NOMO-1 treated with dmso at 0.1 percent for 144 hours (cell line): ENCODE results near the gene SLC39A3.

Experiments used
- DNase-seq: peaks from one replicate; lab custom pipeline; 2025; ENCODE audit not compliant: unreplicated experiment; lab: John Stamatoyannopoulos, UW

The SLC39A3 gene, protein sequence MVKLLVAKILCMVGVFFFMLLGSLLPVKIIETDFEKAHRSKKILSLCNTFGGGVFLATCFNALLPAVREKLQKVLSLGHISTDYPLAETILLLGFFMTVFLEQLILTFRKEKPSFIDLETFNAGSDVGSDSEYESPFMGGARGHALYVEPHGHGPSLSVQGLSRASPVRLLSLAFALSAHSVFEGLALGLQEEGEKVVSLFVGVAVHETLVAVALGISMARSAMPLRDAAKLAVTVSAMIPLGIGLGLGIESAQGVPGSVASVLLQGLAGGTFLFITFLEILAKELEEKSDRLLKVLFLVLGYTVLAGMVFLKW

DNA sequence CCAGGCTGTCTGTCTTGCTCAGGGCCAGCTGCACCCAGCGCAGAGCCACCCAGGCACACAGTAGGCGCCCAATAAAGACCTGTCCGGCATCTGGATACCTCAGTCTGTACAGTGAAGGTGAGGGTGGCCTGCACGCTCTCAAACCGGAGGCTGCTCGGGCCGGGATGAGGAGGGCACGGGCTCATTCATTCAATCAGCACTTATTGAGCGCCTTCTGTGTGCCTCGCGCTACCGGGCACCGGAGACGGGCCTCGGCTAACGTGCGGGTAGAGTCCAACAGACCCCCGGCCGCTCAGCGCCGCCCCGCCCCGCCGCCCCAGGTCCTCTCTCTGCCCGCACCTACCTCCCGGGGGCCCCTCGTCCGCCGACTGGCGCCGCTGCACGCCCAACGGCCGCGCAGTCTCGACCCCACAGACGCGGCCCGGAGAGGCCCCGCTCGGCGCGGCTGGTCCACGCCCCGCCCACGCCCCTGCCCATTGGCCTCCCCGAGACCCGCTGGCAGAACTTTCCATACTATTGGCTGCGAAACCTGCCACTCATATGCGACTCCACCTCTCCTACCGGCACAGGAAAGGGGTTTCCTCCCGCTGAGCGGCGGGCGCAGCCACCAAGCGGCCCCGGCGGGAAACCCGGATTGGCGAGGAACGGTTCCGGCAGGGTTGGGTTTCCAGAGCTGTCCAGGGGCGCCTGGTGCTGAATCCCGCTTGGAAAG, at the start of gene SLC39A3:
SLC39A3 (minus strand) TSS at position 416 of the 712 bp plus-strand sequence. CDS start 2,760 bp downstream, outside the sequence.
- peak; percentile 94 for DNase-seq

DNA sequence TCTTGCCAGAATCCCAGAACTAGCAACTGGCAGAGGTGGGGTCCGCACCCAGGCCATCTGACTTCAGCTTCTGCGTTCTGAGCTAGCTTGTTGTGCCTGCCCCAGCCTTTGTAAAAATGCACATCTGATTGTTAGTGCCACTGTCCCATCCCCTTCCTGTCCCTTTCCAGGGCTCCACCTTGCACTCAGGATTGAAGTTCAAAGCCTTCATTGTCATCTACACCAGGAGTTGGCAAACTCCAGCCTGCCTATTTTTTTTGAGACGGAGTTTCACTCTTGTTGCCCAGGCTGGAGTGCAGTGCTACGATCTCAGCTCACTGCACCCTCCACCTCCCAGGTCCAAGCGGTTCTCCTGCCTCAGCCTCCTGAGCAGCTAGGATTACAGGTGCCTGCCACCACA, 48.4 kb upstream of the SLC39A3 start:
- no peak for DNase-seq

DNA sequence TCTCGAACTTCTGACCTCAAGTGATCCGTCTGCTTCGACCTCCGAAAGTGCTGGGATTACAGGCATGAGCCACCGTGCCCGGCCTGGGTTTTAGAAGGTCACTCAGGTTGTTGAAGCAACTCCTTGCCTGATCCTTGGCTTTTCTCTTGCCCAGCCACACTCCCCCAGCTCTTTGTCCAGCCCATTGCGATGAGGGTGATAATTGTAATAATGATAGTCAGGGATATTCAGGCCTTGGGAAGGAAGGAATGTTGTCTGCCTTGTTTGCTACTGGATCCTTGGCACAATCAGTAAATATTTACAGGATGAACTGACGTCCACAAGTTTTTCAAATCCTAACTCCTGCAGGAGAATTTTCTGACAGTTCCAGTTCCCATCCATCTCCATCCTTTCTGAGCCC, 47.3 kb upstream of the SLC39A3 start:
- no peak for DNase-seq

DNA sequence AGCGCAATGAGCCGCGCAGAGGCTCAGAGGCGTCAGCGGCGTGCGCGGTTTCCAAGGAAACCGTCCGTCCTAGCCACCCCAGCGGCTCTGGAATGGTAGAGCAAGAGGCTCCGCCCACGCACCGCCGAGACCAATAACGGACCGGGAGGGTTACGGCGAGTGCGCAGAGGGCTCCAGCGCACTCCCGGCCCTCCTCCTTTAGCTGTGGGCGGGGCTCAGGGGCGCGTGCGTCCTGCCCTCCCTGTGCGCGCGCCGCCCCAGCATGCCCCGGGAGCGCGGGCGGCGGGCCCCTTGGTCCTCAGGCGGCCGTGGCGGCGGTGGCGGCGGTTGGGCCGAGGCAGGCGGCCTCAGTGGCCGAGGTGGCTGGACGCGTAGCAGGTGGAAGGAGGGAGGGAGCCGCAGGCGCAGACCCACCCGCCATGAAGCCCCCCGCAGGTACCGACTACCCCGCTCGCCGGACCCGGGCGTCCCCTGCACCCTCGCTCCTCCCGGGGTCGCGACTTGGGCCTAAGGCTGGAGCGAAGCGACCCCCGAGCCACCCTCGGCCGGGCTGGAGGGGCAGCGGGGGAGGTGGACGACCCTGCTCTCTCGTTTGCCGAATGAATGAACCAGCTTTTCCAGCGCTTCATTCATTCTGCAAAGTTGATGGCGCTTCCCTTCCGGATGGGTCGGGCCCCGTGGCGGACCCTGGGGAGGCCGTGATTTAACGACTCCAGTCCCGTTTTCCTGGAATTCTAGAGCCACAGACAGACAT, 45.6 kb upstream of the SLC39A3 start, which contains the start of gene THOP1:
THOP1 (plus strand) TSS at position 260 of the 754 bp plus-strand sequence; CDS start at position 420, 160 bp downstream.
- DNase-seq: peak; percentile 95

DNA sequence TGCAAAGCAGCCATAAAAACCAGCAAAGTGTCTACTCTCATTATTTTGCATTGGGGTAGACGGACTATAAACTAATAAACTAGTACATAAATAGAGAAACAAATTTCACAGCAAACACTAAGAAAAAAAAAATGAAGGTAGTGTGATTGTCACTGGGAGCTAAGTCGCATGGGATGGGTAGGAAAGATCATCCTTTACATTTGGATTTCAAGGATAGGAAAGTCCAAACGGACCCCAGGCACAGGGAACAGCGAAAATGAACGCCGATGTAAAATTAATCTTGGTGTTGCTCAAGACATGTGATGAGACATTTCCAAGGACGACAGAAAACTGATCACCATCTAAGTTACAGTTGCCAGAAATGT, 43.9 kb upstream of the SLC39A3 start:
- no peak for DNase-seq

DNA sequence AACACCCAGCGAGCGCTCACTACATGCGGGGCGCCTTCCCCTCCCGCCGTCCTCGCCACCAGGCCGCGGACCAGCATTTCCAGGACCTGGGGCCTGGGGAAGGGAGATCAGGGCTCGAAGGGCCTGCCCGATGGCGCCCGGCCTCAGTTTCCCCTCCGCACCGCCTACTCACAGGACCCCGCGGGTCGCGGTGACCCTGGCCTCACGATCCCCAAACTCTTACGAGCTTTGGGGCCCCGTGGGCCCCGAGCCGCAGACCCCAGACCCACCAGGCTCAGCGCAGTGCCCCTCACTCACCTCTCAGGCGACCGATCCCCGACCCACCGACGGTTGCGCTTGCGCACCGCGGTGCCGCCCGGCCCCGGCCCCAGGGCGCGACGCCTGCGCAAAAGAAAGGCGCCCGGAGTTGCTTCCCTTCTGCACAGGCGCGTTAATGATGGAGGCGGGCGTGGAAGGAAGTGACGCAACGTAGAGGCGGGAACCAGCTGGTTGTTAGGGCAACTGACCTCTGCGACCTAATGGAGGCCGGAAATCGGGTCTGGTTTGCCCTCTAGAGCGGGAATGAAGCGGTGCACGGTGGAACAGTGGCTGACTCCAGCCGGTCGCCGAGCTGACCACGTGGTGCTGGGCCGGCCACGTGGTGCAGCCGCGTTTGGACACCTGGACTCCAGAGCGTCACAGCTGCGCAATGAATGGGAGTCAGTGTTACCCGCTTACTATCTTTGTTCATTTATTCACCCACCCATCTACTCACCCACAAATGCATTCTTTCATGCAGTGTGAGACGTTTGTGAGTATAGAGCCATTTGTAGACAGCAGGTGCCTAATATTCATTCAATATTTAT, 43.3 kb upstream of the SLC39A3 start, which contains the start of gene SGTA:
SGTA (minus strand) TSS at position 338 of the 845 bp plus-strand sequence. CDS start 14,205 bp downstream, outside the sequence.
- DNase-seq: peak; percentile 98

DNA sequence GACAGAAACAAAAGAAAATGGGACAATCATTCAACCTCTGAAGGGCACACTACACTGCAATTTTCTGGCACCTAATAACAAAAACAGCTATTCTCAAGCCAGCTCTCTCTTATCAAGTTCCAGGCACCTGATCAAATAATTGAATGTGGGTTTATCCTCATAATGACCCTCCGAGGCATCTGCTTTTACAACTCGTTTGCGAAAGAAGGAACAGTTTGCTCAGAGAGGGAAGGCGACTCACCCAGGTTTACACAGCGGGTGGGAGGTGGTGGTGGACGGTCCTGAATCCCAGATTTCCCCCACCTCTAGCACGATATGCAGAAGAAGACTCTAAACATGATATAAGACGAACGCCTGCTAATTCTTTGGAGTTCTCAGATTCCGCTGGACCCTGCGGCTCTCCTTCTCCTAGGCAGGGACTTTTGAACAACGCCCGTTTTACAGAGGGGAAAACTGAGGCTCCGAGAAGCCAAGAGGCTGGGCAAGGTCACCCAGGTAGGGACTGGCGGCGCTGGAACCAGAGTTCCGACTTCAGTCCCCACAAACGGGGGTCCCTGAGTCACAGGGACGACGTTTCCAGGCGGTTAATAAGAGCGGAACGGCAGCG, 42.6 kb upstream of the SLC39A3 start:
- DNase-seq: no peak

DNA sequence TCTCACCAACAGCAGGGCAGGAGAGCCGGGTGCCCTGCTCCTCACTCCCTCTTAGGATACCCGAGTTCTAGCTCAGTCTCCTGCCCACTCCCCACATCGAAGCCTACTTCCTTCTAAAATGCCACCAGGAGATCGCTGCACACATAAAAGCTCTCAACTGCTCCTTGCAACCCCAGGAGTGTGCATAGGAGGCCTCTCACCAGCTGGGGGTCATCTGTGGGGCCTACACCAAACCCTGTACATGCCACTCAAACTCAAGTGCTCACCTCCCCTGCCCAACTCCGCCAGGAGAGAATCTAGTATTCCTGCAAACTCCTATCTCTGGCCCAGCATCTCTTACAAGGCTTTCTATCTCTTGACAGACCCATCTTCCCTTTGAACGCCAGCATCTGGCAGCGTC, 40.5 kb upstream of the SLC39A3 start:
- no peak for DNase-seq

DNA sequence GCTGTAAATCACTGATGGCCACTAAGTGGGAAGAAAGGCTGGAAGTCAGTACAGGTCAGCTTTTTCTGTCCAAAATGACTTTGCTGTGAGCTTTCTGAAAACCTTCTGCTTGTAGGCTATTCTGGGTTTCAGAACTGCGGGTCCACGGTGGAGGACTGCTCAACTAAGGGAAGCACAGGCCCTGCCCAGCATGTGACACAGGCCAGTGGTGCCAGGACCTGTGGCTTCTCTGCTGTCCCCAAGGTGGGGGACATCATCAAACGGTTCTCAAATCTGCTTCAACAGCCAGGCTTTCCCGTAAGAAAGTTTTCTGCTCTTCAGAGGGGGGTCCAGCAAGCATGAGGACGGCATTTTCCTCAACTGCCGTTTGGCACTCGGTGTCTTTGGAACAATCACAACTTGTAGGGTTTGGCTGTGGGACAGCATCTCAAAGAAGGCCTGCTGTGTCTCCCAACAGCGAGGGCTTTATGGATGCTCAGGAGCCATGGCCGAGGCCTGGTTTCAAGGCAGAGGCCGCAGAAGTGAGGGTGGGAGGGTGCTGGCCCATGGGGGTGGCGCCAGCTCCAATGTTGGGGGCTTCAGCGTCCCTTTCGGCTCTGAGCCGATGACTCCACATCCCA, 39.4 kb upstream of the SLC39A3 start:
- no peak for DNase-seq

DNA sequence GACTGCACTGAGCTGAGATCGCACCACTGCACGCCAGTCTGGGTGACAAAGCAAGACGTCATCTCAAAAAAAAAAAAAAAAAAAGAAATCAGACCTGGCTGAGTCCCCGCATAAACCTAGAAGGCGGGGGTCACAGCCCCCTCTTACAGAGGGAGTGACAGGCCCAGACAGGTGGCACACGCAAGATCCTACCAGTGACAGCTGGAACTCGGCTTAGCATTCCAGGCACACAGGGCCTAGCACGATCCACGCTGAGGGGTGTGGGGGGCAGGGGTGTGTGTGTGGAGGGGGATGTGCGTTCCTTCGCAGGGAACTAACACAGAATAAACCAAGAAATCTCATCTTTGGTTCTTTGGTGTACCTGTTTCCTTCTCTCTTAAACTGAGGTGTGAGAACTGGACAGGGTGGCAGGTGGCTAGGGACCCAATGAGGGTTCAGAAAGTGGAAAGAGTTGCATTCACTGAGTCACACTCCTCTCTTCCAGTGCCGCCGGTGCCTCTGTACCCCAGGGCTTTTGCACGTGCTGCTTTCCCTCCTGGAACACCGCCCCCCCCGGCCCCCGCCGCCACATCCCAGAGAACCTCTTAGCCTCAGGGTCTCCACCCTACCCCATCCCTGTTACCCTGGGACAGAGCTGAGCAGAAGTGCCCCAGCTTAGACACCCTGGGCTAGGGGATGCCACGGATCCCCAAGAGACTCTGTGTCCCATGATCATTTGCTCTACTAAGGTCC, 38.3 kb upstream of the SLC39A3 start:
- DNase-seq: no peak

DNA sequence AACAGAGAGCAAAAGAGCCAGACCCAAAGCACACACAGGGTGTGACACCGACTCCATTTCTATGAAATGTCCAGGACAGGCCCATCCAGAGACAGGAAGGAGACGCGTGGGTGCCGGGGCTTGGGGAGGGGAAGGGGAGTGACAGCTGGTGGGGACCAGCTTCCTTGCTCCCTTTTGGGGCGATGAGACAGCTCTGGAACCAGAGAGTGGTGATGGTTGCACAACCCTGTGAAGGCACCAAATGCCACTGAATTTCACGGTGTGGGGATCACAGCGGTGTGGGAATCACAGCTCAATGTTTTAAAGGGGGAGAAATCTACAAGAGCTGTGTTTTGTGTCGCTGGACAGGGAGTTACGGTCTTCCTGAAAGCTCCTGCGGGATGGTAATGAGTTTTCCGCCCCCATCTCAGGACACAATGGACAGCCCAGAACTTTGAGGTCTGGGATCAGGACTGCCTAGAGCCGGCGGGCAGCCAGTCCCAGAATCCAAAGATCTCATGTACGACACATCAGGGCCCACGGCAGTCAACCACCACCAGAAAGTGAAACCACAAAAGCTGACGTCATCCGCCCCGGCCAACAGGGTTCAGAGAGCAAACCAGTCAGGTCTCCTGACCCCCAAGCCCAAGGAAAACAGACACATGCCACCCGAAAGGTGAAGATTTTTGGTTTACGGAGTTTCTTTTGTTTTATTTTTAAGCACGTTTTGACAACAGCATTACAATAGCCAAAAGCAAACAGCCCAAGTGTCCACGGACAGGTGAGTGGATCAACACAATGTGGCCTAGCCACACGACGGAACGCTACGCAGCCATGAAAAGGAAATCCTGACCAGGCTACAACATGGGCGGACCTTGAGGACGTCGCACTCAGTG, 36.0 kb upstream of the SLC39A3 start:
- no peak for DNase-seq

DNA sequence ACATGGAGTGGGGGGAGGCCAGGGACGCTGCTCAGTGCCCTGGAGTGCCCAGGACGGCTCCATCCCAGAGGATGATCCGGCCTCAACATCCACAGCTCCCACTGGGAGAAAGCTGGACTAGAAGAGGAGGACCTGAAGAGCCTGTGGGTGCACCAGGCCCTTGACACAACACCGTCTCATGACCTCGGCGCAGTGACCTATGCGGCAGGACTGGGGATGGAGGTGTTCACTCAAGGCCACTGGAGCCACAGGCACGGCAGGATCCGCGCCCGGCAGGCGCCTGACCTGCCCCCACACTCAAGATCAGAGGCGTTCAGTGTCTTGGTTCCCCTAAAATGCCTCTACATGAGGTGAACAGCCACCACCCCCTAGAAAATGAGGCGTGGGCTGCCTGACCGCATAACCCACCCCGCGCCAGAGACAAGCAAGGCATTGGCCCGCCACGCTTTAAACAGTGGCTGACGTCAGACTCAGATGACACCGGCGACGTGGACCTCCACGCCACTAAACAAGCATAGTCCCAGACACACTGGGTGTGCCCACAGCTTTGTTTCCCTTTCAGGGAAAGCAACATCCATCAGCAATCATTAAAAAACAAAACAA, 35.2 kb upstream of the SLC39A3 start:
- DNase-seq: no peak

DNA sequence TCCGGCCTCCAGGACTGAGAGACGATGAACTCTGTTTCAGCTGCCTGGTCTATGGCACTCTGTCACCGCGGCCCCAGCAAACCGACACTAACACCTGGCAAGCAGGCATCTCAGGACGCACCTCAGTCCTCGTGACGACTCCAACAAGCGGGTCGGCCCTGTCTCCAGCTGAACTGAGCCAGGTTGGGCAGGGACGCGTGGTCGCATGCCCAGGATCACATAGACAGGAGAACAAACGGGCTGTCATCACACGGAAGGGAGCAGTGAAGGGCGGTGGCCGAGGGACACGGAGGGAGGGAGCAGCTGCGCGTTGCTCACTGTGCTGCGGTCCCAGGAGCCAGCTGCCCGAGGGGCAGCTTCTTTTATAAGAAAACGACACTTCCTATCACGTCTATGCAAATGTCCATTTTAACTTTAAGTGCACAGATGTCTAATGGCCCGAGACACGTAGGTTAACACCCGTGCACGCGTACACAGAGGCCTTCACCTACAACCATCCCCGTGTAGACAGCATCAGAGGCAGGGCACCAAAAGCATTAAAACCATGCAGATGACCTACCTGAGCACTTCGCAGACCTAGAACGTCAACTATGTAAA, 34.4 kb upstream of the SLC39A3 start:
- DNase-seq: no peak

DNA sequence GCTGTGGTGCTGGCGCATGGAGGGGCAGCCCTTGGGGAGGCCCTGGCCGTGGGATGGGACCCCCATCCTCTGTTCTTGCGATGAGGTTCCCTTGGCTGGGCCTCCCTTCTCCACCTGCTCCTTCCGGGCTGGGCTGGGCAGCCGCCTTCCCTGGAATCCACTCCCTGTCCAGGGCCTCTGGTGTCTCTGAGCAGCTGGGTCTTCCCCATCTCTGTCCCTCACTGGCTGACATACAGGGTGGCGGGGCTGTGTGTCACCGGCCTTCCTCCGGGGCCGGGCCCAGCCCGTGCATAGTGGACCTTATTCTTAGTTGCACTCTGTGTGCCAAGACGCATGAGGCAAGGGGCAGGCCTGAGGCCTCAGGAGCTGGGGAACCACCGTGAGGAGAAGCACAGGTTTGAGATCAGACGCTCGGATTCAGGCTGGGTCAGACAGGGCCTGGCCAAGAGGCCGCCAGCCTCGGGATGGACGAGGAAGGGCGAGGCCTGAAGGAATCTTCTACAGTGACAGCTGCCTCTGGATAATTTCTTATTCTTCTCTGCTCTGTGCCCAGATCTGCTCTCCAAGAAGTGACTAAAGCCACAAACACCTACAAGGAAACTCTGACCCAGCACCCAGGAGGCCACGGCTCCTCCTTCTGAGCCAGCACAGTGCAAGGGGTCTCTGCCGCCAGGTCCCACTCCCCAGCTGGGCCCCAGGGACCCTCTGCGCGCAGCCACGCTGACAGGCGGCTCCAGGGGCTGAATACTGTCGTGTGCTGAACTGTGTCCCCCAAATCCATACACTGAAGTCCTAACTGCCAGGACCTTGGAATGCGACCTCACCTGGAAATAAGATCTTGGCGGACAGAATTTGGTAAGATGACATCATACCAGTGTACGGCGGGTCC, 32.2 kb upstream of the SLC39A3 start:
- DNase-seq: no peak

DNA sequence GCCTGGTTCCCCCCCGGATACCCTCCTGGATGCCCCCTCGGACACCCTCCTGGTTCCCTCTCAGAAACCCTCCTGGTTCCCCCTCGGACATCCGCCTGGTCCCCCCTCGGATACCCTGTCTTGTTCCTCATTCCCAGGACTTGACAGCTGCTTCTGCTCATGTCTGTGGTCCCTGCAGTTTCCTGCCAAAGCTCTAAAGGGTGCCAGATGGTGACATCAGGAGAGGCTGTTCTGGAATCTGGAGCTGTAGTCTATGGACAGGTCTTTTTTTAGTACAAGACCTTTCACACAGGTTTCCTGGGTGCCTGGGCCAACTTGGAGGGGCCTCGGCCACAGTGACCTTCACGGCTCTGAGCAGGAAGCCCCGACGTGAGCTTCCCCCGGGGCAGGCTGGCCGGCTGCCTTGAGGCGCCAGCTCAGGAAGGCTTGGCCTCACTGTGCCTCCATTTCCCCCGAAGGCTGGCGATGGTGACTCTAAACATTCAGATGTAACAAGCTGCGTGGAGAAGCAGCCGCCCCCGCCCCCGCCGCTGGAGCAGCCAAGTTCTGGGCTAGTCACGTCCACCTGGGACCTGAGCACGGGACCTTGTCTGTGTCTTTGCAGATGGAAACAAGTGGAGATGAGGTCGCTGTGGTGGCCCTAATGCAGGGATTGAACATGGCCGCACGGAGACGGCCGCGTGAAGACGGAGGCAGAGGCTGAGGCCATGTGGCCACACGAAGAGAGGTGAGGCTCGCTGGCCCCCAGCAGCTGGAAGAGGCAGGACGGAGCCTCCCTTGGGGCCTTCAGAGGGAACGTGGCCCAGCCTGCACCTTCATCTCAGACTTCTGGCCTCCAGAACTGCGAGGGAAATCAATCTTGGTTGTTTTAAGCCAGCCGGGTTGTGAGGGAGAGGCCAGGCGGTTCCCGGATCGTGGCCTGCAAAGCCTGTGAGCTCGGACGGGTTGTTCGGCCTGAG, 30.5 kb upstream of the SLC39A3 start:
- no peak for DNase-seq
